ENCODE measurements around the gene UBE2E2. TPM values are rescaled to one million over a fixed set of nuclear protein-coding genes. Genes with fewer than 3 reads are reported as not detected.
A peak's percentile ranks its signal among the peaks of the same experiment; 100 is the strongest.

The UBE2E2 gene
- 31.2 and 48.4 TPM in 2 replicates for total RNA-seq (2012; rRNA removed)

DNA sequence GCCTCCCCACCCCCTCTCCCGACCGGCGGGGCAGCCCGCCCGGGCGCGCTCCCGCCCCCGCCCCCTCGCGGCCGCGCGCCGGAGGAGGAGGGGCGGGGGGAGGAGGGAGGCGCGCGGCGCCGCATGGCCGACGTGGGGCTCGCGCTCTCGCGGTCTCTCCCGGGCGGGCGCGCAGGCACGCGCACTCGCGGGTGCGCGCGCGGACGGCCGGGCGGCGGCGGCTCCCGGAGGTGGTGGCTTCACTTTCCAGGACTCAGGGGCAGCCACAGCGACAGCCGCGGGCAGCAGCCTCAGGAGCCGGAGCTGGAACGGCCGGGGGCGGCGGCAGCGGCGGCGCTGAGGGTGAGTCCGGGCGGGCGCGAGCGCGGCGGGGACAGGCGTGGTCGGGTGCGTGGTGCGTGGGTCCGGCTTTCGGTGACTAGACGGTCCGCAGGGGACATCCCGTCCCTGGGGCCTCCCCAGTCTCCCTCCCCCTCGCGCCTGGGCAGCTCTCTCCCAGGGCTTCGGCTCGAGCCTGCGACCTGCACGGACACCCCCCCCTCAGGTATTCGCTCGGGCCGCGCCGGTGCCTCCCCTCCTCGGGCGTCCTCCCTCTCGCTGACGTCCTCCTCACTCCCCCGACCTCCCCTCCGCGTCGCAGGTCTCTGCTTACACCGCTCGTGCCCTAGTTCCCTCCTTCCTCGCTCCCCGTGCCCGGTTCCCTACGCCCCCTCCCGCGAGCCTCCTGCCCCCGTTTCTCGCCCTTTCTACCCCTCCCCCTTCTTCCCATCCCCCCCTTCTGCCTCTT is at the start of gene UBE2E2:
UBE2E2 (plus strand) TSS at position 407 of the 787 bp plus-strand sequence.
- H3K9me3 ChIP-seq (replicated peaks; ENCODE audit: low read length) = no peaks in the 10 kb centered on the region
- H3K4me2 ChIP-seq (ENCODE audit: low read length) = peak within 1 kb of the TSS; percentile 98
- H3K36me3 ChIP-seq (ENCODE audit: insufficient read depth, low read length) = no peaks in the 10 kb centered on the region
- H3K9ac ChIP-seq (ENCODE audit: low read depth, low read length) = peak within 1 kb of the TSS; percentile 88
- peaks cover 3% of the 10 kb centered on the region for H3K27me3 ChIP-seq (ENCODE audit: control insufficient read depth, insufficient read depth, low read length)
- peak within 1 kb of the TSS; percentile 89 for H3K4me3 ChIP-seq (ENCODE audit: low read length)
- H3K4me1 ChIP-seq (ENCODE audit: control insufficient read depth, insufficient read depth, low read length) = peaks cover 12% of the 10 kb centered on the region

- Histone ChIP-seq H3K27me3 (ENCODE audit: control insufficient read depth, insufficient read depth, low read length) (no peaks in the 10 kb centered on the region), H3K4me1 (ENCODE audit: control insufficient read depth, insufficient read depth, low read length) (no peaks in the 10 kb centered on the region), H3K36me3 (ENCODE audit: insufficient read depth, low read length) (no peaks in the 10 kb centered on the region), H3K9me3 (replicated peaks; ENCODE audit: low read length) (no peaks in the 10 kb centered on the region), H3K4me2 (ENCODE audit: low read length) (no peak overlapping the region), H3K9ac (ENCODE audit: low read depth, low read length) (no peak overlapping the region), H3K4me3 (ENCODE audit: low read length) (no peak overlapping the region)
These were observed 49.7 kb upstream of the UBE2E2 start for GRCh38 chr3:23153436-23153835.

- Histone ChIP-seq H3K27me3 (ENCODE audit: control insufficient read depth, insufficient read depth, low read length) (no peaks in the 10 kb centered on the region), H3K9ac (ENCODE audit: low read depth, low read length) (no peak overlapping the region), H3K4me2 (ENCODE audit: low read length) (no peak overlapping the region), H3K4me3 (ENCODE audit: low read length) (no peak overlapping the region), H3K9me3 (replicated peaks; ENCODE audit: low read length) (no peaks in the 10 kb centered on the region), H3K36me3 (ENCODE audit: insufficient read depth, low read length) (no peaks in the 10 kb centered on the region), H3K4me1 (ENCODE audit: control insufficient read depth, insufficient read depth, low read length) (peaks cover 8% of the 10 kb centered on the region)
These were observed 45.8 kb upstream of the UBE2E2 start for GRCh38 chr3:23157331-23157730.

GRCh38 chr3:23159929-23160328 is 43.2 kb upstream of the UBE2E2 start:
- no peaks in the 10 kb centered on the region for H3K27me3 ChIP-seq (ENCODE audit: control insufficient read depth, insufficient read depth, low read length)
- peaks cover 8% of the 10 kb centered on the region for H3K4me1 ChIP-seq (ENCODE audit: control insufficient read depth, insufficient read depth, low read length)
- H3K9ac ChIP-seq (ENCODE audit: low read depth, low read length) = peak overlapping the region; percentile 40
- peak overlapping the region; percentile 47 for H3K4me2 ChIP-seq (ENCODE audit: low read length)
- no peaks in the 10 kb centered on the region for H3K9me3 ChIP-seq (replicated peaks; ENCODE audit: low read length)
- no peak overlapping the region for H3K4me3 ChIP-seq (ENCODE audit: low read length)
- no peaks in the 10 kb centered on the region for H3K36me3 ChIP-seq (ENCODE audit: insufficient read depth, low read length)

DNA sequence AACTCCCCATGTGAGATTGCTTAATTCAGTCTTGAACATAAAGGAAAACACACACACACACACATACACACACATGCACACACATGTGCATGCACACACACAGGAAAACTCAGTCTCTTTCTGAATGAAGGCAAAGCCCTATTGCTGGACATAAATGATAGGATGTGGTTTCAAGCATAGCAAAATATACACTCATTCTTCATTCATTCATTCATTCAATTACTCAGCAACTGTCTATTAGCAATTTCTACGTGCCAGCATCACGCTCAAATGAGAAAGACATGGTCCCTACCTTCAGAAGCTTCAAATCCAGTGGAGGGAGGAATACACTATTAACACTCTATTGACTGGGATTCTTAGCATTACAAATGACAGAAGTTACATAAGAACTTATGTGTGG is 41.8 kb upstream of the UBE2E2 start:
- H3K36me3 ChIP-seq (ENCODE audit: insufficient read depth, low read length) = no peaks in the 10 kb centered on the region
- H3K27me3 ChIP-seq (ENCODE audit: control insufficient read depth, insufficient read depth, low read length) = peaks cover 6% of the 10 kb centered on the region
- no peak overlapping the region for H3K9ac ChIP-seq (ENCODE audit: low read depth, low read length)
- H3K4me1 ChIP-seq (ENCODE audit: control insufficient read depth, insufficient read depth, low read length) = peaks cover 8% of the 10 kb centered on the region
- H3K4me2 ChIP-seq (ENCODE audit: low read length) = no peak overlapping the region
- no peaks in the 10 kb centered on the region for H3K9me3 ChIP-seq (replicated peaks; ENCODE audit: low read length)
- H3K4me3 ChIP-seq (ENCODE audit: low read length) = no peak overlapping the region

- H3K4me2 ChIP-seq (ENCODE audit: low read length) = no peak overlapping the region
- H3K4me3 ChIP-seq (ENCODE audit: low read length) = no peak overlapping the region
- H3K4me1 ChIP-seq (ENCODE audit: control insufficient read depth, insufficient read depth, low read length) = peaks cover 8% of the 10 kb centered on the region
- H3K36me3 ChIP-seq (ENCODE audit: insufficient read depth, low read length) = no peaks in the 10 kb centered on the region
- H3K9ac ChIP-seq (ENCODE audit: low read depth, low read length) = no peak overlapping the region
- no peaks in the 10 kb centered on the region for H3K9me3 ChIP-seq (replicated peaks; ENCODE audit: low read length)
- peaks cover 11% of the 10 kb centered on the region for H3K27me3 ChIP-seq (ENCODE audit: control insufficient read depth, insufficient read depth, low read length)
These were observed 41.1 kb upstream of the UBE2E2 start for GRCh38 chr3:23161896-23162570.

- no peak overlapping the region for H3K4me3 ChIP-seq (ENCODE audit: low read length)
- H3K9ac ChIP-seq (ENCODE audit: low read depth, low read length) = no peak overlapping the region
- H3K4me1 ChIP-seq (ENCODE audit: control insufficient read depth, insufficient read depth, low read length) = peaks cover 8% of the 10 kb centered on the region
- no peaks in the 10 kb centered on the region for H3K9me3 ChIP-seq (replicated peaks; ENCODE audit: low read length)
- no peak overlapping the region for H3K4me2 ChIP-seq (ENCODE audit: low read length)
- no peaks in the 10 kb centered on the region for H3K36me3 ChIP-seq (ENCODE audit: insufficient read depth, low read length)
- peaks cover 11% of the 10 kb centered on the region for H3K27me3 ChIP-seq (ENCODE audit: control insufficient read depth, insufficient read depth, low read length)
These were observed 40.2 kb upstream of the UBE2E2 start for GRCh38 chr3:23162934-23163333.

DNA sequence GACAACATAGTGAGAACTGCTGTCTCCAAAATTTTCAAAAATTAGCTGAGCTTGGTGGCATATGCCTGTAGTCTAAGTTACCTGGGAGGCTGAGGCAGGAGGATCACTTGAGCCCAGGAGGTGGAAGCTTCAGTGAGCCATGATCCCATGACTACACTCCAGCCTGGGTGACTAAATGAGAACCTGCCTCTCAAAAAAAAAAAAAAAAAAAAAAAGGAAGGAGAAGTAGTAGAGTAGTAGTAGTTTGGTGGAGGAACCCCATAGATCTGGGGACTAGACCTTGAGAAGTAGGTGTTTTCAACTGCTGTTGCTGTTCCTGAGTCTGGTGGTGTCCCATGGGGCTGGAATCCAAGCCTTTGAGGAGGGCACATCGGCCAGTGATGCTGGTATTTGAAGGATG is 38.4 kb upstream of the UBE2E2 start:
- Histone ChIP-seq H3K4me1 (ENCODE audit: control insufficient read depth, insufficient read depth, low read length) (peaks cover 5% of the 10 kb centered on the region), H3K36me3 (ENCODE audit: insufficient read depth, low read length) (no peaks in the 10 kb centered on the region), H3K4me3 (ENCODE audit: low read length) (no peak overlapping the region), H3K9me3 (replicated peaks; ENCODE audit: low read length) (no peaks in the 10 kb centered on the region), H3K4me2 (ENCODE audit: low read length) (no peak overlapping the region), H3K27me3 (ENCODE audit: control insufficient read depth, insufficient read depth, low read length) (peaks cover 11% of the 10 kb centered on the region), H3K9ac (ENCODE audit: low read depth, low read length) (no peak overlapping the region)

DNA sequence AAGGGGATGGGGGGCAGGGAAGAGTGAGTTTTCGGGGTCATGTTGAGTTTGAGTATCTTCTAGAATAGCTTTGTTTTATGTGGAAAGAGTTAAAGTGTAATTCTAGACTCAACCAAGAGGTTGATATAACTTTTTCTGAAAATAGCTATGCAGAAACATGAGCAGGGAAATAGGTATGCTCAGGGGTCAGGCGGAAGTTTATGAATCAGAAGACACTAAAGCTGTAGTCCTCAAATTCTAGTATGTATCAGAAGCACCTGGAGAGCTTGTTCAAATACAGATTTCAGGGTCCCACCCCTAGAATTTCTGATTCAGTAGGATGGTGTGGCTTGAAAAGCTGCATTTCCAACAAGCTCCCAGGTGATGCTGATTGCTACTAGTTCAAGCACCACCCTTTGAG is 37.6 kb upstream of the UBE2E2 start:
- Histone ChIP-seq H3K27me3 (ENCODE audit: control insufficient read depth, insufficient read depth, low read length) (peaks cover 11% of the 10 kb centered on the region), H3K4me3 (ENCODE audit: low read length) (no peak overlapping the region), H3K36me3 (ENCODE audit: insufficient read depth, low read length) (no peaks in the 10 kb centered on the region), H3K9me3 (replicated peaks; ENCODE audit: low read length) (no peaks in the 10 kb centered on the region), H3K9ac (ENCODE audit: low read depth, low read length) (no peak overlapping the region), H3K4me1 (ENCODE audit: control insufficient read depth, insufficient read depth, low read length) (no peaks in the 10 kb centered on the region), H3K4me2 (ENCODE audit: low read length) (no peak overlapping the region)

GRCh38 chr3:23166276-23166675 is 36.9 kb upstream of the UBE2E2 start:
- H3K4me3 ChIP-seq (ENCODE audit: low read length) = no peak overlapping the region
- H3K27me3 ChIP-seq (ENCODE audit: control insufficient read depth, insufficient read depth, low read length) = peaks cover 16% of the 10 kb centered on the region
- no peak overlapping the region for H3K4me2 ChIP-seq (ENCODE audit: low read length)
- H3K4me1 ChIP-seq (ENCODE audit: control insufficient read depth, insufficient read depth, low read length) = no peaks in the 10 kb centered on the region
- no peaks in the 10 kb centered on the region for H3K36me3 ChIP-seq (ENCODE audit: insufficient read depth, low read length)
- no peaks in the 10 kb centered on the region for H3K9me3 ChIP-seq (replicated peaks; ENCODE audit: low read length)
- no peak overlapping the region for H3K9ac ChIP-seq (ENCODE audit: low read depth, low read length)

DNA sequence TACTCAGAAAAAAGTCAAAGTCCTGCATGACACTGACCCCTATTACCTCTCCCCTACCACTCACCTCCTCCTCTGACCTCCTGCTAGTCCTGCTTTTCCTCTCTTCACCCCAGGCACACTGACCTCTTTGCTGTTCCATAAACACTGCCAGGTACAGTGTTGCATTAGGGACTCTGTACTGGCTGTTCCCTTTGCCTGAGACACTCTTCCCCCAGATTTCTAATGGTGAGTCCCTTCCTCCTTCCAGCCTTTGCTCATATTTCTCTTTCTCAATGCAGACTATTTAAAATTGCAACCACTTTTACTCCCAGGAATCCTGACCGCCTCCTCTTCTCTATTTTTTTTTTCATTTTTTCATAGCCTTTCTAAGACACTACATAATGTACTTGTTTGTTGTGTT is 36.3 kb upstream of the UBE2E2 start:
- no peaks in the 10 kb centered on the region for H3K9me3 ChIP-seq (replicated peaks; ENCODE audit: low read length)
- peaks cover 16% of the 10 kb centered on the region for H3K27me3 ChIP-seq (ENCODE audit: control insufficient read depth, insufficient read depth, low read length)
- no peak overlapping the region for H3K4me2 ChIP-seq (ENCODE audit: low read length)
- H3K9ac ChIP-seq (ENCODE audit: low read depth, low read length) = no peak overlapping the region
- no peaks in the 10 kb centered on the region for H3K4me1 ChIP-seq (ENCODE audit: control insufficient read depth, insufficient read depth, low read length)
- no peaks in the 10 kb centered on the region for H3K36me3 ChIP-seq (ENCODE audit: insufficient read depth, low read length)
- H3K4me3 ChIP-seq (ENCODE audit: low read length) = no peak overlapping the region

DNA sequence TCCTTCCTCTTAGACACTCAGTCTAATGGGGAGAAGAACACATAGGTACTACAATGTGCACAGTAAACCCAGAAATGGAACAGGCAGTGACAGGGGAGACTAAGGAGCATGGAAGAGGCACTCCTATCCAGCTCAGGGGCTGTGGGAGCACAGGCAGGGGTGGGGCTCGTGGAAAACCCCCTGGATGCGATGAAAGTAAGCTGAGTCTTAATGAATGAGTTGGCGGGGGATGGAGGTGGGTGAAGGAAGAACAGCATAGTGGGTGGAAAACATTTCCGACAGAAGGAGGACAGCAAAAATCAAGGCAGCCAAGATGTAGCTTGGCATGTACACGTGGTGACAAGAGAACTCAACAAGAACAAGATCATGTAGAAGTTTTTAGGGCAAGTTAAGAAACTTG is 33.6 kb upstream of the UBE2E2 start:
- H3K4me2 ChIP-seq (ENCODE audit: low read length) = no peak overlapping the region
- no peaks in the 10 kb centered on the region for H3K36me3 ChIP-seq (ENCODE audit: insufficient read depth, low read length)
- H3K9ac ChIP-seq (ENCODE audit: low read depth, low read length) = no peak overlapping the region
- no peak overlapping the region for H3K4me3 ChIP-seq (ENCODE audit: low read length)
- no peaks in the 10 kb centered on the region for H3K4me1 ChIP-seq (ENCODE audit: control insufficient read depth, insufficient read depth, low read length)
- H3K9me3 ChIP-seq (replicated peaks; ENCODE audit: low read length) = no peaks in the 10 kb centered on the region
- H3K27me3 ChIP-seq (ENCODE audit: control insufficient read depth, insufficient read depth, low read length) = peaks cover 19% of the 10 kb centered on the region
